NCI-H510A treated with DMSO at 0.1 percent for 48 hours (cell line): ENCODE measurements around the gene CATSPERE.
A peak's percentile ranks its signal among the peaks of the same experiment; 100 is the strongest.
"Not testable (repeated sequence)": the region's sequence is repeated elsewhere in the genome, so short reads cannot be mapped to it uniquely, and the experiment has no call there.

Experiments used
- DNase-seq: peaks from one replicate; lab custom pipeline; 2025; lab: John Stamatoyannopoulos, UW

CATSPERE gene

GRCh38 chr1:244449936-244450508, 11.1 kb upstream of the CATSPERE start:
- no peak for DNase-seq

- peak; percentile 43 for DNase-seq
These were observed 10.2 kb upstream of the CATSPERE start for GRCh38 chr1:244450597-244451538.

GRCh38 chr1:244451539-244451950, 9.5 kb upstream of the CATSPERE start, which contains the start of gene ADSS2:
TSS of gene ADSS2 (minus strand) at chr1:244451909. CDS start at chr1:244451817, 92 bp downstream.
- DNase-seq, result no peak

GRCh38 chr1:244451951-244452795, 8.9 kb upstream of the CATSPERE start:
- DNase-seq, result peak; percentile 93

- no peak for DNase-seq
These were observed 6.7 kb upstream of the CATSPERE start for GRCh38 chr1:244454412-244454811.

- no peak for DNase-seq
These were observed 4.5 kb upstream of the CATSPERE start for GRCh38 chr1:244456586-244456985.

- no peak for DNase-seq
These were observed 2.3 kb upstream of the CATSPERE start for GRCh38 chr1:244458781-244459180.

GRCh38 chr1:244460197-244460596, 876 bp upstream of the CATSPERE start:
- DNase-seq, result no peak

- DNase-seq, result no peak
These were observed 5.7 kb downstream of the CATSPERE start for GRCh38 chr1:244466724-244467123.

- DNase-seq, result no peak
These were observed 12.1 kb downstream of the CATSPERE start for GRCh38 chr1:244473059-244473605.

GRCh38 chr1:244484971-244485370, 23.9 kb downstream of the CATSPERE start:
- not testable (repeated sequence) for DNase-seq

- no peak for DNase-seq
These were observed 33.6 kb downstream of the CATSPERE start for GRCh38 chr1:244494653-244495052.

- no peak for DNase-seq
These were observed 35.1 kb downstream of the CATSPERE start for GRCh38 chr1:244496186-244496585.

- DNase-seq, result no peak
These were observed 36.7 kb downstream of the CATSPERE start for GRCh38 chr1:244497805-244498204.

GRCh38 chr1:244499484-244499883, 38.4 kb downstream of the CATSPERE start:
- not testable (repeated sequence) for DNase-seq

GRCh38 chr1:244500515-244500914, 39.4 kb downstream of the CATSPERE start:
- not testable (repeated sequence) for DNase-seq

GRCh38 chr1:244502630-244503029, 41.6 kb downstream of the CATSPERE start:
- DNase-seq, result no peak

GRCh38 chr1:244513493-244513892, 52.4 kb downstream of the CATSPERE start:
- no peak for DNase-seq

- DNase-seq, result no peak
These were observed 54.6 kb downstream of the CATSPERE start for GRCh38 chr1:244515680-244516079.

GRCh38 chr1:244536316-244536715, 75.2 kb downstream of the CATSPERE start:
- no peak for DNase-seq

- DNase-seq, result no peak
These were observed 84.4 kb downstream of the CATSPERE start for GRCh38 chr1:244545511-244545910.

- DNase-seq, result no peak
These were observed 87.6 kb downstream of the CATSPERE start for GRCh38 chr1:244548558-244549115.
